GM18519 (cell line): Measurements from ENCODE around the gene RASGRP3.

Experiments used
- ATAC-seq: cut with Tn5 transposase; IDR thresholded peaks from one replicate; pipeline ENCODE4 v1.9.1; 2021; ENCODE audit warnings: mild to moderate bottlenecking, moderate library complexity; ENCODE audit not compliant: unreplicated experiment, low FRiP score

The RASGRP3 gene

GRCh38 chr2:33606622-33607021 lies 130.2 kb downstream of the RASGRP3 start:
- ATAC-seq: no peak

DNA sequence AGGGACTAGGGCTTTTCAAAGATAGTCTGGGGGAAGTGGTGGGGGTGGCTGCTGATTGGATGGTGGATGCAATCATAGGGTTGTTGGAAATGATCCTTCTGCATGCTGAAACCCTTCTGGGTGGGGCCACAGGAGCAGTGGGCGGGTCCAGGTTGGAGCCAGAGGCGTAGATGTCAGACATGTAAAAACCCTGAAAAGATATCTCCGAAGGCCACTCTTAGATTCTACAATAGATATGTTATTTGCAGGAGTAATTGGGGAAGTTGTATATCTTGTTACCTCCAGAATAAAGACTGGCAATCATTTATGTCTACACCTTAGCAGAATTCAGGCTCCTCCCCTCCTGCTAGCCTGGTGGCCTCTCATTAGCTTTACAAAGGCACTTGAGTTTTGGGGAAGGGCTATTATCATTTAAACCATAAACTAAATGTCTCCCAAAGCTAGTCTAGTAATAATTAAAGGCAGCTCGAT lies 130.8 kb downstream of the RASGRP3 start:
- no peak for ATAC-seq

DNA sequence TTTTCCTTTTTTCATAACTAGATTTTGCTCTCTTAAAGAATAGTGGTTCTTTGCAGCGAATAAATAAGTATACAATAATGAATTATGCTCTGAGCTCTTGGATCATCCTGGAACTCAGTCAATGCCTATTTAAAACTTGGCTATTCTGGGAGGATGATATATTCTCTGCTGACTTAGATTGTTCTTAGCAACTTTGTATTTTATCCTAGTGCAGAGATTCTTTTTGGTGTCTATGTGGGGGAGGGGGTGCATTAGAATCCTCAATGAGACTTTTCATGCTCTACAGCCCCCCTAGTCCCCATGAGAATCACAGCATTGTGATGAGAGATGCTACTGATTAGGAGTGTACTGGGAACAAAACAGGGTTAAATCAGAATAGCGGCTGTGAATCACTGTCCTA lies 131.5 kb downstream of the RASGRP3 start:
- ATAC-seq: no peak

DNA sequence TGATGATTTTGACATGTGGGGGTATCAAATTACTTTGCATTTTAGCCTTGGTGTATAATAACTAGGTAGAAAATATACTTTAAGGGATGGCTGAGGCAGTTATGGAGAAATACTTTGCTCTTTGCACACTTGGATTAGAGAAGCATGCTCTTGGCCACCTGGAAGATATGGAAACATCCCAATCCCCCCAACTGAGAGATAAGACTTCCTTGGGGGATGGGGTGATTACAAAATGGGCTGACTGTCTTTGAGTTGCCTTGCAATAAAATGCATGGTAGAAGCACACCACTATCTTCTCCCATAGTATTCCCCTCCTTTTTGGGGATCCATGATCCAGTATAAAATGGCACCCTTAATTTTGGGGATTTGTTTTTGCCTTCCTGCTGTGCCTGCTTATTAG lies 137.7 kb downstream of the RASGRP3 start:
- ATAC-seq: no peak
